GM21390 (cell line): ENCODE measurements around the gene DCLRE1A.
"Not testable (repeated sequence)": the region's sequence is repeated elsewhere in the genome, so short reads cannot be mapped to it uniquely, and the experiment has no call there.

Source experiments
- ATAC-seq: cut with Tn5 transposase; IDR thresholded peaks from one replicate; pipeline ENCODE4 v1.9.1; 2021; ENCODE audit not compliant: unreplicated experiment

Gene DCLRE1A

DNA sequence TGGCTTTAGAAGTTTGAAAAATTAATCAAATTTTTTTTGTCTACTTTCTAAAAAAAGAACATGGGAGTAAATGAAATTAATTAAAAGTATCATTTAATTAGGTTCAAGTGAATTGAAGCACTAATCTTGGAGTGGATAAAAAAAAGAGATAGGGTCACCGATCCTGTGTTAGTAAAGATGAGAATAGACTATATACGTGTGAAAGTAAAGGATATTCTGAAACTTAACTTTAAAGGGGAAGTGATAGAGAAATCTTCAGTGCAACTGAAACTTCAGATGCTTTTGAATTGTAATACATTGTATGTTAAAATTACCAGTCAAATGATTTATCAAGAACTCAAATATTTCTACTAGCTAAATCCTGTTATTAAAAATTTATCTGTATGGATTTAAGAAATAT lies 5.4 kb upstream of the DCLRE1A start:
- ATAC-seq: peak; percentile 49

DNA sequence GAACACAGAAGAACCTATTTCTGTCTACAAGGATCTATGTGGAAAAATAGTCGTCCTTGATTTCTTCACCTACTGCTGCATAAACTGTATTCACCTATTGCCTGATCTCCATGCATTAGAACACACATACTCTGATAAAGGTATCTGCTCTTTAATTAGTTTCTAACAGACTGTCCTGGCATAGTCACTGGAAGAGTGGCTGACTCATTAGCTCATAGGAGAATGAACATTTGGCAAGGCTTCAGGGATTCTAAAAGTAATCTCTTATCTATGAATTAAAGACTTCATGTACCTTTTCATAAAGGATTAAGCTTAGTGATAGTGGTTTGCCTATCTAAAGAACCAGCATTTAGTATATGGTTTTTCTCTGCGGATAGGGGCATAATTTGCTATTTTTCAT lies 4.7 kb upstream of the DCLRE1A start:
- no peak for ATAC-seq

DNA sequence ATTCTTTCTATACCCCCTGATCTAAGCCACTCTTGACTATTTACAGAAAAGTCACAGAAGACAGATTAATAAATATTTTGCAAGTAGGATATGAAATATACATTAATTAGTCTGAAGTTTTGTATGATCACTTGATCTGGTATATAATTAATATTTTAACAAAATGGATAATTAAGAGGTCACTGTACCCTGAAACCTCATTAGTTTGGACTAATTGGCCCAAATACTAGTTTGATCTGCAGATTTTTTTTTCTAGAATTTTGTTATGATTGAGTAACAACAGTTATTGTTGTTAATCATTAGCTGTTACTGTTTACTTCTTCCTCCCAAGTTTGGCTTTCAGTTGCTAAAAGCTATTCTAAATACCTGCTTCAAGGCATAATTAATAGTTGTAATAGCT lies 3.3 kb upstream of the DCLRE1A start:
- ATAC-seq: no peak

DNA sequence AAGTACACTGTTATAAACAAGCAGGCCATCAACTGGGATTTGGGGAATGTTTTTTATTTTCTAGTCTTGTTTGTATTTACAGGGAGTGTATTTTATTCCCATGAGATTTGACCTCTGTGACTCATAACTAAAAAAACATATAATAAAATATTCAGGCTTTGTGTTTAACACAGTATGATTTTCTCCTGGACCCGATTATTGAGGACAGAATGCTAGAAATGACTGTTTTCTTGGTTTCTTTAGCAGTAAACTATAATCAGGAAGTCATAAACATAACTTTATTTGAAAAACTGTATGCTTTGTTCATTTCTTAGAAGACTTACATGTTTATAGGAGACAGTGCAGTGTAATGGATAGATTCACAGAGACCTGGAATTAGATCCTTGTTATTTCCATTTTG lies 2.7 kb upstream of the DCLRE1A start:
- no peak for ATAC-seq

DNA sequence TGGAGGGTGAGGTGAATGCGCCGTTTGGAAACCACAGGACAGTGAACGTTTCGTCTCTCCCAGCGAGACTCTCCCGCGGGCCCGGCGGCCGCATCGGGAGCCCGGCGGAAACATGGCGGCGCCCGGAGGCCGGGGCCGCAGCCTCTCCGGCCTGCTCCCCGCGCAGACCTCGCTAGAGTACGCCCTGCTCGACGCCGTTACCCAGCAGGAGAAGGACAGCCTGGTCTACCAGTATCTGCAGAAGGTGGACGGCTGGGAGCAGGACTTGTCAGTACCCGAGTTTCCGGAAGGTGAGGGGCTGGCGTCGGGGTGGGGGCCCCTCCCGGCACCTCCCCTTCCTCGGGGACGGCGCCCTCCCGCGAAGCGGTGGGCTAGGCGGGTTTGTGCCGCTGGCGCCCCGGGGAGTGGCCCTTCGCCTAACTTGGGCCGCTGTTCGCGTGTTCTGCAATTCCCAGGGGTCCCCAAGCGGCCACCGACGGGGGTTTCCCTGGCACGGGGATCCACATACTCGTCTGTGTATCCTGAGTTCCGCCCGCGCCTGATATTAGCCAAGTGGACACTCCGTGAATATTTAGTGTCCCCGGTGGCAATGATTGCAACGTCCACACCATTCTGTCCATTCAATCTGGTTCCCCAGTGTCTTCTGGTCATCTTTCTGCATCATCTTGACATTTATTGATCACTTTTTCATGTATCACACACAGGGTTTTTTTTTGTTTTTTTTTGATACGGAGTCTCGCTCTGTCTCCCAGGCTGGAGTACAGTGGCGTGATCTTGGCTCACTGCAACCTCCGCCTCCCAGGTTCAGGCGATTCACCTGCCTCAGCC lies 1.1 kb upstream of the DCLRE1A start:
- peak; percentile 29 for ATAC-seq

DNA sequence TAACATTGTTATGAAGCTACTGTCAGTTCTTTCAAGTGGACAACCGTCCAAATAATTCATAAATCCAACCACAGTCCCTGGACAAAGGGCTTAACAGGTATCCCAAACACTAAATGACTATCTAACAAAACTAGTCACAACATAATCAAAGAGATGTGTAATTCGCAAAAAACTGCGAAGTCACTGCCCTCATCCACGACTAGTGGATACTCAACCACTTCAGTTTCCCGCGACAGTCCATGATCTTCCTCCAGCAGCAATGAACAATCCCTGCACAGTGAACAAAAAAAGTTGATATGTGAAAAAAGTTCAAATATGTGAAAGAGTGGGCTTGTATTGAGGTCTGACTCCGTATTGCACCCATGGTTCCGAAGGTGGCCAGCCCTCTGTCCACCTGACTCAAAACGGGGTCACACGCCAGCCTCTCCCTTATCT lies 287 bp downstream of the DCLRE1A start:
- no peak for ATAC-seq

DNA sequence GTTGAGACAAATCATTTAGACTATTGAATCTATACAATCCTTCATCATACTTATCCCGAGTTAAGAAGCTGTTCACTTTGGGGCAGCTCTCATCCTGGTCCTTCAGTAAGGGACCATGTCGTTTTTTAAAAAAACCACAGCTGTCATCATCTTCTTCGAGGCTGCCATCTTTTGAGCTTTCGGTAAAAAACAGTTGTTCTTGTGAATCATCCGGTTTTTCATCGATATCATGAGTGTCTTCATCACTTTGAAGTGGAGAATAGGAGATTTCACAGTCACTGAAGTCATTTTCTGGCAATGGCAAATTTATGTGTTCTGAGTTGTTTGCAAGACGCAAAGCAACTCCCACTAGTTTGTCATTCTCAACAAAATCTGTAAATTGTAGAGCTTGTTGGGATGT lies 3.9 kb downstream of the DCLRE1A start:
- ATAC-seq: no peak

DNA sequence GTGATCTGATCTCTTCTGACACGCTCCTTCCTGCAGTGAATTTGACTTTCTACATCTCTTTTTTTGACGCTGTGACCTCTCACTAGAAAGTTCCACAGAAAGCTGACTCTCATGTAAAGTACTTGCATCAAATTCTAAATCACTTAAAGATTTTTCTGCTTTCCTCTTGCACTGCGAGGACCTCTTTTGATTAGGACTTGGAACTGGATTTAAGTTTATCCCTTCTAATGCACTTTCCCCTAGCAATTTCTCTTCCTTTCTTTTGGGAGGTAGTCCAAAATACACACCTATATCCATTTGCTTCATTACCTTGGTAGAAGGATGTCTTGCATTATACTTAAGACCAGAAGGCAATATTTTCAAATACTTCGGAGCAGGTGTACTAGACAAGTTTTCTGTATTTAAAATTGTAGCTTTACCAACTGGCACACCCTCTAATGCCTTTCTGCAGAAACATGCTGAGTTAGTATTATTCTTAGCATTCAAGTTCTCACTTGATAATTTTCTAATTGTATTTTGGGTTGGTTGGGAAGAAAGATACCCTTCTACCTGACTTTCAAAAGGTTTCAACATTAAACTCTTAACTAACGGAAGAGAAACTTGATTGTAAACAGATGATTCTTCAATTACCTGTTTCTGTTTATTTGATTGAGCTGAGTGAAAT lies 4.6 kb downstream of the DCLRE1A start:
- no peak for ATAC-seq

DNA sequence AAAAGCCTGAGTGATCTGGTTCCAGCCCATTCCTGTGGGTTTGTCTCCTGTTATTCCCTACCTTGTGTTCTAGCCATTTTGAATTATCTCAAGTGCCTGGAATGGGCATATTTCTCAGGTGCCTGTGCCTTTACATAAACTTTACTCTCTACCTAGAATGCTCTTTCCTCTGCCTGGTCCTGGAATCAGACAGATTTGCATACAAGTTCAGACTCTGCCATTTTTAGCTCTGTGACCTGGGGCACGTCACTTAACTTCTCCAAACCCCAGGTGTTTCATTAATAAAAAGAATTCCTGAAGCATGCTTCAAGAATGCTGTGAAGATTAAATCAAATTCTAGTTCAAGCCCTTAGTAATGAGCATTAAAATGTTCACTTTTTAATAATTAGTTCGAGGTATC lies 7.8 kb downstream of the DCLRE1A start:
- no peak for ATAC-seq

DNA sequence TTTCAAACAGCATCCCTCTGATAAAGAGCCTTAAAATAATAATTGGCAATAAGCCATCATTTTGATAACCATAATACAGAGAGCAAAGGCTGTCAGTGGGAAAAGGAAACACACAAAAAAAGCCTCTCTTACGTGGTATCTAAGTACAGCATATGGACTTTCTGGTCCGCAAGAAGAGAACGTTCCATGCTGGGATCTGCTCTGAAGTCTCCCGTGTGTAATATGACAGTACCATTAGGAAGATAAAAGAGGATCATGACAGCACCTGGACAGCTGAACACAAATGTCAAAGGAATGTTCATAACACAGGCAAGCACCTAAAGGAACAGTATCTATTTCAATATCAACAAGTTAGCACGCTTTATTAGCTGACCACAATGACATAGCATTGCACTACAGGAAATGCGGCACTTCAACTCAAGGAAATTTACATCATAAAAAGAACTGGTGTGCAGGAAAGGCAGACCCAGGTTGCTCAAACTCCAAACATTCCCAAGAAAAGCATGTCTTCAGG lies 9.9 kb downstream of the DCLRE1A start:
- ATAC-seq: no peak

DNA sequence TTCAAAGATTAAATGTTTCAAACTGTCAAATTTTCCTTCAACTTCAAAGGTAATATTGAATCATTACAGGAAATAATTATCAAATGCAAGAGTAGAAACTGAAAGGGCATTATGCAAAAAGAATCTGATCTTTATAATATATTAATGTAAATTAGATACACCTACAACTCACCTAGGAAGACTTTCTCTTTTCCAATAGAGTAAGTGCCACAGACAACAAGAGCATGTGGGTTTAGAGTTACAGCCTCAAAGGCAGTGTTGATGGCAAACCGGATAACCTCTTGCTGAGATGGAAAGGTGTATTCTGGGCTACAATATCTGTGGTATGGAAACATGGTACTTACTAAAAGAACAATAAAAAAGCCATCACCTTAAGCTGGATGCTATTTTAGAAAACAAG lies 11.7 kb downstream of the DCLRE1A start:
- ATAC-seq: no peak

DNA sequence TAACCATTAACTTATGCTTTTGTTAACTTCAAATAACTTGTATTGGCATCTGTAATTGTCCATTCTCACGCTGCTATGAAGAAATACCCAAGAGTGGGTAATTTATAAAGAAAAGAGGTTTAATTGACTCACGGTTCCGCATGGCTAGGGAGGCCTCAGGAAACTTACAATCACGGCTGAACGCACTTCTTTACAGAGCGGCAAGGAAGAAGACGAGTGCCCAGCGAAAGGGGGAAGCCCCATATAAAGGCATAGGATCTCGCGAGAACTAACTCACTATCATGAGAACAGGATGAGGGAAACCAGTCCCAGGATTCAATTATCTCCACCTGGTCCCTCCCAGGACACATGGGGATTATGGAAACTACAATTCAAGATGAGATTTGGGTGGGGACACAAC lies 25.3 kb downstream of the DCLRE1A start:
- not testable (repeated sequence) for ATAC-seq

DNA sequence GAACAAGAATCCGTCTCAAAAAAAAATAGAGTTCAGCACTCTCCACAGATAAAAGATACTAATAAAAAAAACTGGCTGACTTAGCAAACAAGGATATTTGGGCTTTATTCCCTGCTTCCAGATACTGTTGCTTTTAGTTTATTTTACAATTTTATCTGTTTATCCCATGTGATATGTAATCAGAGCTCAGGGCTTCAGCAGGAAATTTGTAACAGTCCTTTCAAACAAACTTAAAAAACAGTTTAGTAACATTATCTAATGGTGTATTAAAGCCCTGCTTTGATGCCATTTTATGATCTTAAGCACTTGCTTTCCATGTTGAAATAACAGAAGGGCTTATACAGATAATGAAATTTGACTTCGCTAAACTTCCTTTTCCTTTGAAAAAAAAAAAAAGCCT lies 28.1 kb downstream of the DCLRE1A start:
- no peak for ATAC-seq

DNA sequence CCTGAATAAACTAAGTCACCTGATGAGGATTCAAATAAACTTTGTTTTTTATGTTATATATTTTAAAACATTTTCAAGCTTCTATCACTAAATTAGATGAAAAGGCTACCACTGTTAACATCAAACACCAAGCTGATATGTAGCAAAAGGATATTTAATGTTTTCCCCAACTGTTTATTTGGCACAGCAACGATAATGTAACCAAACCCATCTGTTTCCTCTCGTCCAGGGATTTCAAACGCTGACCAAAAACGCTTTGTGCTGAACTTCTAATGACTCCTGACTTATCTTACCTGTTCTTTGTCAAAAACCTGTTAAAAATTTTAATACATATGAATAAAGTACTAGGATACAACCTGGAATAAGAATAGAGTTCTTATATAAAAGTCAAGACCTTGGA lies 30.5 kb downstream of the DCLRE1A start:
- no peak for ATAC-seq

DNA sequence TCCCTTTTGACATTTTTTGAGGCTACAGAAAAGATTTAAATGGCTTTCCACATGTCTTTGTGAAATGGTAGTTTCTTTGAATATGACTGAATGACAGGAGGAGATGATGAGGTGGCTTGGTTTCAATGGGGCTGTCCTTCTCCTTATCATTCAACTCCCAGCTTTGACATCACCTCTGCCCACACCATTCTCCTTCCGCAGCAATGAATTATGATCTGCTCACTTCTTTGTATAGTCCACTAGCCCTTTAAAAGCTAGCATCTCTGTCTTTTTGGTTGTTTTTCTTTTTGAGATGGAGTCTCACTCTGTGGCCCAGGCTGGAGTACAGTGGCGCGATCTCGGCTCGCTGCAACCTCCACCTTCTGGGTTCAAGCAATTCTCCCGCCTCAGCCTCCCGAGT lies 31.7 kb downstream of the DCLRE1A start:
- ATAC-seq: no peak

DNA sequence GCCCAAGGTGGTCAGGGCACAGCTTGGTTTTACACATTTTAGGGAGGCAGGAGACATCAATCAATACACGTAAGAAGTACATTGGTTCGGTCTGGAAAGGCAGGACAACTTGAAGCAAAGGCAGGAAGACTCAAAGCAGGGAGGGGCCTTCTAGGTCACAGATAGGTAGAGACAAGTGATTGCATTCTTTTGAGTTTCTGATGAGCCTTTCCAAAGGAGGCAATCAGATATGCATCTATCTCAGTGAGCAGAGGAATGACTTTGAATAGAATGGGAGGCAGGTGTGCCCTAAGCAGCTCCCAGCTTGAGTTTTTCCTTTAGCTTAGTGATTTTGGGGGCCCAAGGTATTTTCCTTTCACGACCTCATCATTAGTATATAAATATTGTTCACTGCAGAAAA lies 32.6 kb downstream of the DCLRE1A start:
- not testable (repeated sequence) for ATAC-seq

DNA sequence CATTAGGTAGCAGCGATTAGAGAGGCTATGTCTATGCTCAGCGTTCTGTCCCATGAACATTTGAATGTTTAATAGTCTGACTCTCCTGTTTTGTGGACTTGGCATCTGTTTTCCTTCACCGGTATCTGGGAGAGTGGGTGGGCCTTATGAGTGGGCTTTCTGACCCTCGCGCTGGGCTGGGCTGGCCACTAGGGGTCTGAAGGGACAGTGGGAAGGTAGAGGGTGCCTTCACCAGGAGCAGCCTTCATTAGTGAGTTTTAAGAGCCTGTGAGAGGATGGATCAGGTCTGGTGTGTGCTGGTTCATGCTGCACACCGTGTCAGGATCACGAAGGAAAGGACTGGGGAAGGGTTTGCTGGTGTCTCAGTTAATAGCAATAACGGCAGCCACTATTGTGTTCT lies 33.4 kb downstream of the DCLRE1A start:
- ATAC-seq: no peak

DNA sequence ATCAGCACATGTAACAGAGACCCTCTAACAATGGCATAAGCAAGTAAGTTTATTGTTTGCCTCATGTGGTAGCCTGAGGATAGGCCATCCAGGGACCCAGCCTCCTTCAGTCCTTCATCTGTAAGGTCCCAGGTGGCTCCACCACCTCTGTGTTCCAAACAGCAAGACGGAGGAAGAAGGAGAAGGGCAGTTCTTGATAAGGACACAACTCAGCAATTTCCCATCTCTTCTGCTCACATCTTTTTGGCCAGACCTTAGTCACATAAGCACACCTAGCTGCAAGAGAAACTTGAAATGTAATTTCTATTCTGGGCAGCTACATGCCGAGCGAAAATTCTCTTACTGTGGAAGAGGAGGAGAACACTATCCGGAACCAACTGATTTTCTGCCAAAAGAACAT lies 33.9 kb downstream of the DCLRE1A start:
- no peak for ATAC-seq

DNA sequence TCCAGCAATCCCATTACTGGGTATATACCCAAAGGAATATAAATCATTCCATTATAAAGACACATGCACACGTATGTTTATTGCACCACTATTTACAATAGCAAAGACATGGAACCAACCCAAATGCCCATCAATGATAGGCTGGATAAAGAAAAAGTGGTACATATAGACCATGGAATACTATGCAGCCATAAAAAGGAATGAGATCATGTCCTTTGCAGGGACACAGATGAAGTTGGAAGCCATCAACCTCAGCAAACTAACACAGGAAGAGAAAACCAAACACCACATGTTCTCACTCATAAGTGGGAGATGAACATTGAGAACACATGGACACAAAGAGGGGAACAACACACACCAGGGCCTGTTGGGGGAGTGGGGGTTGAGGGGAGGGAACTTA lies 39.2 kb downstream of the DCLRE1A start:
- not testable (repeated sequence) for ATAC-seq

DNA sequence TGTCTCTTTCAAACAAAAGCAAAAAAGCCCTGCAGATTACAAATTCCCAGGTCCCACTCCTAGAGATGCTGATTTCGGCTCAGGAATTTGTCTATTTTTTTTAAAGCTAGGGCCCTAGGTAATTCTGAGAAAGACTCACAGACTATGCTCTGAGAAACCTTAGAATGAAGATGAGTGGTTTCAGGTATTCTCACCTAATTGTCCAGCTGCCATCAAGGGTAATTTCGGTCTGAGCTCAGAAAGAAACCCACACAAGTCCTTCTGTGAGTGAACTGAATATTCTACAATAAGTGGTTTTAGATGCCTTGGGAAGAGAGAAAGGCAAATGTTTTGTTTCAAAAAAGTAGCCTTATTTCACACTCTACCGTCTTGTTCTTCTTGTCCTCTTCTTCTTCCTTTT lies 45.7 kb downstream of the DCLRE1A start:
- ATAC-seq: no peak

DNA sequence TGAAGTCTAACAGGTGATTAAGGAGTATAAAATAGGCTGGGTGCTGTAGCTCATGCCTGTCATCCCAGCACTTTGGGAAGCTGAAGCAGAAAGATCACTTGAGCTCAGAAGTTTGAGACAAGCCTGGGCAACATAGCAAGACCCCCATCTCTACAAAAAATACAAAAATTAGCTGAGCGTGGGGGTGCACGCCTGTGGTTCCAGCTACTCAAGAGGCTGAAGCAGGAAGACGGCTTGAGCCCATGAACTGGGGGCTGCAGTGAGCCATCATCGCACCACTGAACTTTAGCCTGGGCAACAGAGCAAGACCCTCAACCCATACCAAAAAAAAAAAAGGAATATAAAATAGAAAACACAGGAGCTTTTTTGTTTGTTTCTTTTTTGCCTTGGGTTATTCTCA lies 47.4 kb downstream of the DCLRE1A start:
- no peak for ATAC-seq

DNA sequence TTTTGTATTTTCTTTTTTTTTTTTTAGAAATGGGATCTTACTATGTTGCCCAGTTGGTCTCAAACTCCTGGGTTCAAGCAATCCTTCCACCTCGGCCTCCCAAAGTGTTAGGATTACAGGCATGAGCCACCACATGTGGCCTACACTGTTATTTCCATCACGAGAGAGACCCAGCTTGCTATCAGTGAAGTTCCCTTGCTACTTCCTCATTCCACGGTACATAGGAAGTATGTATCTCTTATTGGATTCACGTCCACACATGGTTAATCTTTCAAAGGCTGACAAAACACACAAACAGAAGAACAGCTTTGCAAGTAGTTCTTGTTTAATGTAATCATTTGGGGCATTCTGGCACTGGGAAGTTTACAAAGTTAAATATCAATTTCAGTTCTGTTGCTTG lies 50.9 kb downstream of the DCLRE1A start:
- no peak for ATAC-seq
